ENCODE results near the gene CNFN. TPM values are rescaled to one million over a fixed set of nuclear protein-coding genes. Genes with fewer than 3 reads are reported as not detected.
"Not testable (repeated sequence)": the region's sequence is repeated elsewhere in the genome, so short reads cannot be mapped to it uniquely, and the experiment has no call there.

Gene CNFN
- total RNA-seq, 1 donor from 2014 or later: 0.13 TPM

DNA sequence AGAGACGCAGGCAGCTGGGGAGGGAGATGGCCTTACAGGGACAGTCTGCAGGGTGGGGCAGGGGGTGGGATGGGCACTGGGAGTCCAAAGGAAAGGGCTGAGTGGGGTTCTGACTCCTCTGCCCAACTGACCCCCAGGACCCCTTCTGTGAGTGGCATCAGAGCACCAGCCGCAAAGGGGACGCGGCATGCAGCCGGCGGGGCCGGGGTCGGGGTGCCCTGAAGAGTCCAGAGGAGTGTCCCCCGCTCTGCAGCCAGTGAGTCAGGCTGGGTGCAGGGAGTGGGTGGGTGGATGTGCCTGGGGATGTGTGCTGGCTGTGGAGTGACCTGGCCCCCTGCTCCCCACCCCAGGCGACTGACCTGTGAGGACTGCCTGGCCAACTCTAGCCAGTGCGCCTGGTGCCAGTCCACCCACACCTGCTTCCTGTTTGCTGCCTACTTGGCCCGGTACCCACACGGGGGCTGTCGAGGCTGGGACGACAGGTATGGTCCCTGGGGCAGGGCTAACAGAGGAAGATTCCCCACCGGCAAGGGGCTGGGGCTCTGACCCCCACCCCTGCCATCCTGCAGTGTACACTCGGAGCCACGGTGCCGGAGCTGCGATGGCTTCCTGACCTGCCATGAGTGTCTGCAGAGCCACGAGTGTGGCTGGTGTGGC is 38.9 kb downstream of the CNFN start:
- no peak for DNase-seq (ENCODE audit: low read depth in 2 of 2)

DNA sequence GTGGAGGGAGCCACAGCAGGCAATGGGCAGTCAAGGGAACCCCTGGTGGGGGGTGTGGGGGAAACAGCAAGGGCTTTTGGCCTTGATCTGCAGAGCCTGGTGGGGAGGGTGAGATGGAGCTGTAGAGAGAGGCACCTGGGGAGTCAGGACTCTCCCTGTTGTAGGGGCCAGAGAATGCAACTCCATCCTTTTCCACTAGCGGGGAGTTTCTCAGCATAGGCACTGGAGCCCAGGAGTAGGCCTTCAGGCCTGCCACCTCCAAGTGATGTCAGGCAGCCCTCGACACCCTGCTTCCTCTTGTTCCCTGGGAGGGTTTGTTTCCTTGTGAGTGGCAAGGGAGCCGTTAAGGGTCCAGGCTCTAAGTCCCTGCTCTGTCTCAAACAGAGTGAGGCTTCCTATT is 39.7 kb downstream of the CNFN start:
- no peak for DNase-seq (ENCODE audit: low read depth in 2 of 2)

GRCh38 chr19:42349378-42350107 is 40.6 kb downstream of the CNFN start:
- no peak for DNase-seq (ENCODE audit: low read depth in 2 of 2)

GRCh38 chr19:42348211-42348610 is 41.9 kb downstream of the CNFN start:
- DNase-seq (ENCODE audit: low read depth in 2 of 2): no peak

GRCh38 chr19:42345191-42345812 is 44.8 kb downstream of the CNFN start:
- no peak for DNase-seq (ENCODE audit: low read depth in 2 of 2)

- DNase-seq (ENCODE audit: low read depth in 2 of 2): no peak
Observed at GRCh38 chr19:42344336-42344893, 45.7 kb downstream of the CNFN start.

DNA sequence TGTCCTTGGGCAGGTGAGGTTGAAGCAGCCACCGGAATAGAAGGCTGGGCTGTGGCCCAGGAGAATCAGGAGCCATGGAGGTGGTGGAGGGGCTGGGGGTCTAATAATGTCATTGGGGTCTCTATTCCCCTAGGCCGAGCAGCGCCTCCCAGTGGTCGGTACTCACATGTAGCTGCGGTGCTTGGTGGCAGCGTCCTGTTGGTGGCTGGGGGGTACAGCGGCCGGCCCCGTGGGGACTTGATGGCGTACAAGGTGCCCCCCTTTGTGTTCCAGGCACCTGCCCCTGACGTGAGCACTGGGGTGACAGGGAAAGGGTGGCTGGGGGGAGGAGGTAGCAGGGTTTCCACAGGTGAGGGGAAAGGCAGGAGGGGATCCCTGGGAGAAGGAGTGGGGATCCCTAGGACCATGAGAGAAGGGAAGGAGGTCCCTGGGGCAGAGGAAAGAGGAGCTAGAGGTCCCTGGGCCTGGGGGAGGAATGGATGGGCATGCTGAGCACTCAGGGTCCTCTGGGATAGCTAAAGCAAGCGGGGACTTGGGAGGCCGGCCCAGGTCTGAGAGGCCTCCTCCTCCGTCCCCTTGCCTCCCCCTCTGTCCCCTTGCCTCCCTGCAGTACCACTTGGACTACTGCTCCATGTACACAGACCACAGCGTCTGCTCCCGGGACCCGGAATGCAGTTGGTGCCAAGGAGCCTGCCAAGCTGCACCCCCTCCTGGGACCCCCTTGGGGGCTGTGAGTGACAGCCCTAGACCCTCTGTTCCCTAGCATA is 46.6 kb downstream of the CNFN start:
- no peak for DNase-seq (ENCODE audit: low read depth in 2 of 2)

DNA sequence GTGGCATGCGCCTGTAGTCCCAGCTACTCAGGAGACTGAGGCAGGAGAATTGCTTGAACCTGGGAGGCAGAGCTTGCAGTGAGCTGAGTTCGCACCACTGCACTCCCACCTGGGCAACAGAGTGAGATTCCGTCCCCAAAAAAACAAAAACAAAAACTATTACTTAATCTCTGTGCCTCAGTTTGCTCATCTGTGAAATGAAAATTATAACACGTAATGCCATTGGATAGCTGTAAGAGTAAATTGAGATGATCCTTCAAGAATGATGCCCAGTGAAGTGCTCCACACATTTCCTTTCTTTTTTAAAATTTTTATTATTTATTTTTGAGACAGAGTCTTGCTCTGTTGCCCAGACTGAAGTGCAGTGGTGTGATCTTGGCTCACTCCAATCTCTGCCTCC is 50.2 kb downstream of the CNFN start:
- not testable (repeated sequence) for DNase-seq (ENCODE audit: low read depth in 2 of 2)

GRCh38 chr19:42339126-42339860 is 50.8 kb downstream of the CNFN start:
- not testable (repeated sequence) for DNase-seq (ENCODE audit: low read depth in 2 of 2)

Other genes with a start within 250 kb of the CNFN start
- gene DEDD2, start 172.6 kb downstream of the CNFN start, total RNA-seq: 15.0 and 20.9 TPM in 2 replicates
- gene ZNF526, start 170.0 kb downstream of the CNFN start, total RNA-seq: 4.9 and 6.2 TPM in 2 replicates
- 8.9 and 13.9 TPM in 2 replicates for gene GSK3A, start 147.7 kb downstream of the CNFN start, total RNA-seq
- 18.4 and 31.1 TPM in 2 replicates for gene ERF, start 135.2 kb downstream of the CNFN start, total RNA-seq
- 8.7 and 14.0 TPM in 2 replicates for gene CIC, start 121.0 kb downstream of the CNFN start, total RNA-seq
- gene PRR19, start 88.2 kb downstream of the CNFN start, total RNA-seq: 0.13 and 0.51 TPM in 2 replicates
- gene PAFAH1B3, start 87.7 kb downstream of the CNFN start, total RNA-seq: 34.0 and 36.9 TPM in 2 replicates
- gene TMEM145, start 77.0 kb downstream of the CNFN start, total RNA-seq: 0.25 and 0.26 TPM in 2 replicates
- 15.3 and 27.6 TPM in 2 replicates for gene MEGF8, start 64.7 kb downstream of the CNFN start, total RNA-seq
- gene LIPE, start 37.1 kb upstream of the CNFN start, total RNA-seq: 5.0 and 6.3 TPM in 2 replicates
- not detected in 2 replicates for gene CXCL17, start 52.6 kb upstream of the CNFN start, total RNA-seq
- gene CEACAM1, start 138.2 kb upstream of the CNFN start, total RNA-seq: 10.9 and 35.7 TPM in 2 replicates
- not detected in 2 replicates for gene CEACAM8, start 204.6 kb upstream of the CNFN start, total RNA-seq